Keratinocyte (primary cell): ENCODE measurements around the gene RAB29. TPM values are rescaled to one million over a fixed set of nuclear protein-coding genes. Genes with fewer than 3 reads are reported as not detected.

ENCODE experiments used
- DNase-seq: peaks from one replicate; pipeline ENCODE4 v3.0.0-alpha.2; 2011; ENCODE audit warnings: low read depth, missing footprints, low spot score
- FAIRE-seq: peaks from 2 replicates; lab custom pipeline; 2011; peaks lifted over from hg19 to GRCh38; lab: Jason Lieb, UNC
- H2AFZ ChIP-seq: 2 replicates; pipeline ENCODE4 v1.6.0; 2012; ENCODE audit warnings: low read length, control low read depth, inconsistent platforms; ENCODE audit not compliant: control insufficient read depth
- H3K27ac ChIP-seq: 2 replicates; pipeline ENCODE4 v1.5.1; 2011; ENCODE audit warnings: low read length; ENCODE audit not compliant: control insufficient read depth, insufficient read depth
- H3K27me3 ChIP-seq: 3 replicates; pipeline ENCODE4 v1.6.0; 2011; ENCODE audit warnings: low read length; ENCODE audit not compliant: control insufficient read depth, insufficient read depth; ENCODE audit errors: extremely low read depth
- H3K36me3 ChIP-seq, 2 experiments: 2 replicates in 1 of 2; 3 replicates in 1 of 2; pipeline ENCODE4 v1.5.1; 2011; ENCODE audit warnings: low read length in 2 of 2, mild to moderate bottlenecking in 1 of 2; ENCODE audit not compliant: control insufficient read depth in 2 of 2, insufficient read depth in 2 of 2; ENCODE audit errors: extremely low read depth in 1 of 2
- H3K4me1 ChIP-seq: 3 replicates; pipeline ENCODE4 v1.5.1; 2011; ENCODE audit warnings: low read length; ENCODE audit not compliant: control insufficient read depth, insufficient read depth; ENCODE audit errors: extremely low read depth
- H3K4me2 ChIP-seq: 3 replicates; pipeline ENCODE4 v1.6.0; 2011; ENCODE audit warnings: low read depth, low read length; ENCODE audit not compliant: control insufficient read depth, insufficient read depth; ENCODE audit errors: extremely low read depth
- H3K4me3 ChIP-seq, 3 experiments: fragments of 200-600 bp in 1 of 3; sonication (generic) in 1 of 3; 2 replicates in 2 of 3; 3 replicates in 1 of 3; pipeline ENCODE4 v1.5.1; 2011 to 2016; ENCODE audit warnings: low read length in 3 of 3, mild to moderate bottlenecking in 3 of 3, control low read depth in 2 of 3, inconsistent platforms in 1 of 3, low read depth in 1 of 3, mixed read lengths in 1 of 3, mixed run types in 1 of 3, moderate library complexity in 1 of 3; ENCODE audit not compliant: control insufficient read depth in 2 of 3, insufficient read depth in 2 of 3; ENCODE audit errors: extremely low read depth in 1 of 3
- H3K79me2 ChIP-seq: 2 replicates; pipeline ENCODE4 v1.6.0; 2012; ENCODE audit warnings: low read length; ENCODE audit not compliant: control insufficient read depth, insufficient read depth
- H3K9ac ChIP-seq: 3 replicates; pipeline ENCODE4 v1.6.0; 2011; ENCODE audit warnings: low read length; ENCODE audit not compliant: control insufficient read depth, insufficient read depth; ENCODE audit errors: extremely low read depth
- H3K9me1 ChIP-seq: 3 replicates; pipeline ENCODE4 v1.6.0; 2011; ENCODE audit warnings: low read length; ENCODE audit not compliant: control insufficient read depth, insufficient read depth; ENCODE audit errors: extremely low read depth
- H3K9me3 ChIP-seq: 2 replicates; pipeline ENCODE4 v1.5.1; 2012; ENCODE audit warnings: low read depth, low read length; ENCODE audit not compliant: control insufficient read depth
- H4K20me1 ChIP-seq: 3 replicates; pipeline ENCODE4 v1.6.0; 2011; ENCODE audit warnings: low read length; ENCODE audit not compliant: control insufficient read depth, insufficient read depth; ENCODE audit errors: extremely low read depth
- CTCF ChIP-seq, 3 experiments: IDR thresholded peaks in 1 of 3; conservative IDR thresholded peaks in 1 of 3; optimal IDR thresholded peaks in 1 of 3; 2 replicates in 2 of 3; 3 replicates in 1 of 3; pipeline versions ENCODE3 to v1.5.1; 2011; ENCODE audit warnings: low read length in 3 of 3, mild to moderate bottlenecking in 3 of 3, moderate library complexity in 2 of 3, control low read depth in 1 of 3, inconsistent platforms in 1 of 3; ENCODE audit not compliant: insufficient read depth in 2 of 3; ENCODE audit errors: extremely low read depth in 1 of 3
- EZH2 ChIP-seq: IDR thresholded peaks from one replicate; pipeline ENCODE4 v1.6.1; 2012; ENCODE audit warnings: inconsistent platforms, mild to moderate bottlenecking, low read length, moderate library complexity
- dilution Hi-C: fragments of 300-500 bp; cut with MboI; formaldehyde crosslinking; loops from one replicate; pipeline ENCODE4 v1.7.0; 2020; ENCODE audit warnings: low sequenced_read_pairs; ENCODE audit not compliant: extremely low pct_ligation_motif_present
- polyA plus RNA-seq, 5 experiments: library from polyadenylated mRNA; depleted of rRNA in 3 of 5; stranded (reverse) in 3 of 5; stranded (forward) in 1 of 5; unstranded in 1 of 5; fragments of >200 nt; gene quantifications; 1 replicate in 1 of 5; 2 replicates in 3 of 5; 3 replicates in 1 of 5; pipeline versions ENCODE4 v1.2.1 to v1.2.3, GENCODE V29; 2011 to 2012; ENCODE audit warnings: missing spikeins in 2 of 5, low read depth in 1 of 5, low replicate concordance in 1 of 5

Gene RAB29
- polyA plus RNA-seq, 1 donor (not counting 4 experiments of a cell fraction or from before 2014, with no cell fraction given): 26.7 TPM

GRCh38 chr1:205769641-205770365, 5.5 kb downstream of the RAB29 start:
- H3K9me1 ChIP-seq: no peaks in the 10 kb centered on the region
- H2AFZ ChIP-seq: no peak overlapping the region
- dilution Hi-C loops: no loop called here
- H3K9ac ChIP-seq: no peak overlapping the region
- peaks cover 2 to 8% of the 10 kb centered on the region in 2 experiments for H3K36me3 ChIP-seq
- no peak overlapping the region for H3K27ac ChIP-seq
- H3K4me3 ChIP-seq: no peak overlapping the region
- FAIRE-seq (no peak), DNase-seq (no peak)
- H4K20me1 ChIP-seq: no peaks in the 10 kb centered on the region
- H3K9me3 ChIP-seq: no peaks in the 10 kb centered on the region
- H3K27me3 ChIP-seq: no peaks in the 10 kb centered on the region
- TF ChIP-seq EZH2 (no peak), CTCF (optimal IDR thresholded peaks at IDR 0.05 in 1 of 3, IDR thresholded peaks at IDR 0.05 in 1 of 3, conservative IDR thresholded peaks at IDR 0.05 in 1 of 3; ENCODE audit: extremely low read depth in 1 of 3, insufficient read depth in 2 of 3, low read length in 3 of 3) (no peak)
- no peak overlapping the region for H3K4me2 ChIP-seq
- H3K4me1 ChIP-seq: peaks cover 10% of the 10 kb centered on the region
- H3K79me2 ChIP-seq: peaks cover 1% of the 10 kb centered on the region

- Histone ChIP-seq H3K4me1 (peaks cover 10% of the 10 kb centered on the region), H3K27me3 (no peaks in the 10 kb centered on the region), H2AFZ (no peak overlapping the region), H4K20me1 (no peaks in the 10 kb centered on the region), H3K9ac (no peak overlapping the region), H3K9me1 (no peaks in the 10 kb centered on the region), H3K79me2 (no peaks in the 10 kb centered on the region), H3K36me3 (peaks cover 2 to 8% of the 10 kb centered on the region in 2 experiments), H3K4me2 (no peak overlapping the region), H3K9me3 (no peaks in the 10 kb centered on the region), H3K4me3 (no peak overlapping the region), H3K27ac (no peak overlapping the region)
- DNase-seq (no peak), FAIRE-seq (no peak)
- dilution Hi-C loops: no loop called here
- TF ChIP-seq CTCF (optimal IDR thresholded peaks at IDR 0.05 in 1 of 3, IDR thresholded peaks at IDR 0.05 in 1 of 3, conservative IDR thresholded peaks at IDR 0.05 in 1 of 3; ENCODE audit: extremely low read depth in 1 of 3, insufficient read depth in 2 of 3, low read length in 3 of 3) (no peak), EZH2 (no peak)
Observed at GRCh38 chr1:205767248-205767647, 8.0 kb downstream of the RAB29 start.
